ENCODE data around the gene KRTAP3-2.

The KRTAP3-2 gene

GRCh38 chr17:40953881-40954280 lies 45.8 kb downstream of the KRTAP3-2 start:
- no peak for TF ChIP-seq MAX (IDR thresholded peaks at IDR 0.05)
- TF ChIP-seq FOXM1 (IDR thresholded peaks at IDR 0.05; ENCODE audit: borderline replicate concordance, low read depth), result no peak
- TF ChIP-seq YY1 (IDR thresholded peaks at IDR 0.05; ENCODE audit: low read depth), result no peak
- TF ChIP-seq TAF1 (IDR thresholded peaks at IDR 0.05; ENCODE audit: low read depth), result no peak
- TF ChIP-seq CEBPB (IDR thresholded peaks at IDR 0.05), result no peak
- no peak for TF ChIP-seq ZBTB7A (IDR thresholded peaks at IDR 0.05; ENCODE audit: low read depth)
- TF ChIP-seq TCF12 (IDR thresholded peaks at IDR 0.05; ENCODE audit: low read depth), result no peak
- no peak for TF ChIP-seq NFIC (IDR thresholded peaks at IDR 0.05)
- TF ChIP-seq CREB1 (IDR thresholded peaks at IDR 0.05; ENCODE audit: low read depth), result no peak

DNA sequence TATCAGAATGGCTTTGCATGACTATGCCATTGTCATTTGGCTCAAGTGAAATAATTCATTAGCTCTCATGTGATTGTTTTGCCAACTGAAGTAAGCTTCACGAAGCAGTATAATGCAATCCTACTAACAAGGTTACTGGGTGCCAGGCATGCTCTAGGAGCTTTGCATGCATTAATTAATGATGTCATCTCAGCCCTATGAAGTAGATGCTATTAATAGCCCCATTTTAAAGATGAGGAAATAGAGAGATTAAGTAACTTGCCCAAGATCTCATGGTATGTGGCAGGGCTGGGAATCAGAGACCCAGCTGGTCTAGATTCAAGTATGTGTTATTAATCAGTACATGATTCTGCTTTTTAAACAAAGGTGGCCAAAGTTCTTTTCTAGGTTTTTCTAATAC lies 47.0 kb downstream of the KRTAP3-2 start:
- TF ChIP-seq TCF12 (IDR thresholded peaks at IDR 0.05; ENCODE audit: low read depth) (0 out of 2 replicates have a peak, but pooled peaks have one; percentile 31), TAF1 (IDR thresholded peaks at IDR 0.05; ENCODE audit: low read depth) (no peak)

DNA sequence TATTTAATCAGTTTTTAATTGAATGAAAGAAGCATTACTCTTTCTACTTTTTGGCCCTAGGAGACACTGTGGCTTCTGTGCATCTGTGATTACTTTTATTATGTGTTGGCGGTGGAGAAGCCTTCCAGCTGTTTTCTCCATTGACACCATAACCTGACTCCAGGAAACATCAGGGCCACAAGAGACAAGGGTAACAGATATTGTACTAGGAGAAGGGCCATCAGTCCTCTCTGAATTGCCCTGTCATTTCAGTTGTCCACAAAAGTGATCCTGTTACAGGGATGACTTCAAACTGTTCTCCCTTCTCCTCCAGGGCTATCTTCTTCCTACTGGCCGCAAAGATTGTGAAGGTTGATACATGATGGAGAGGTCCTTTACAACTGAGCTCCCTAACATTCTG lies 47.6 kb downstream of the KRTAP3-2 start:
- TF ChIP-seq TCF12 (IDR thresholded peaks at IDR 0.05; ENCODE audit: low read depth) (no peak), CREB1 (IDR thresholded peaks at IDR 0.05; ENCODE audit: low read depth) (no peak), CEBPB (IDR thresholded peaks at IDR 0.05) (no peak), TEAD4 (IDR thresholded peaks at IDR 0.05) (no peak), TAF1 (IDR thresholded peaks at IDR 0.05; ENCODE audit: low read depth) (no peak), RAD21 (IDR thresholded peaks at IDR 0.05; ENCODE audit: low read depth) (no peak), NFIC (IDR thresholded peaks at IDR 0.05) (no peak), ZBTB7A (IDR thresholded peaks at IDR 0.05; ENCODE audit: low read depth) (no peak), EP300 (IDR thresholded peaks at IDR 0.05; ENCODE audit: borderline replicate concordance) (no peak), EGR1 (IDR thresholded peaks at IDR 0.05) (no peak), YY1 (IDR thresholded peaks at IDR 0.05; ENCODE audit: low read depth) (no peak), MAX (IDR thresholded peaks at IDR 0.05) (no peak), REST (IDR thresholded peaks at IDR 0.05; ENCODE audit: low read depth) (no peak)
- TF ChIP-seq, protein P1, sequence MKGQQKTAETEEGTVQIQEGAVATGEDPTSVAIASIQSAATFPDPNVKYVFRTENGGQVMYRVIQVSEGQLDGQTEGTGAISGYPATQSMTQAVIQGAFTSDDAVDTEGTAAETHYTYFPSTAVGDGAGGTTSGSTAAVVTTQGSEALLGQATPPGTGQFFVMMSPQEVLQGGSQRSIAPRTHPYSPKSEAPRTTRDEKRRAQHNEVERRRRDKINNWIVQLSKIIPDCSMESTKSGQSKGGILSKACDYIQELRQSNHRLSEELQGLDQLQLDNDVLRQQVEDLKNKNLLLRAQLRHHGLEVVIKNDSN (IDR thresholded peaks at IDR 0.05), result no peak

DNA sequence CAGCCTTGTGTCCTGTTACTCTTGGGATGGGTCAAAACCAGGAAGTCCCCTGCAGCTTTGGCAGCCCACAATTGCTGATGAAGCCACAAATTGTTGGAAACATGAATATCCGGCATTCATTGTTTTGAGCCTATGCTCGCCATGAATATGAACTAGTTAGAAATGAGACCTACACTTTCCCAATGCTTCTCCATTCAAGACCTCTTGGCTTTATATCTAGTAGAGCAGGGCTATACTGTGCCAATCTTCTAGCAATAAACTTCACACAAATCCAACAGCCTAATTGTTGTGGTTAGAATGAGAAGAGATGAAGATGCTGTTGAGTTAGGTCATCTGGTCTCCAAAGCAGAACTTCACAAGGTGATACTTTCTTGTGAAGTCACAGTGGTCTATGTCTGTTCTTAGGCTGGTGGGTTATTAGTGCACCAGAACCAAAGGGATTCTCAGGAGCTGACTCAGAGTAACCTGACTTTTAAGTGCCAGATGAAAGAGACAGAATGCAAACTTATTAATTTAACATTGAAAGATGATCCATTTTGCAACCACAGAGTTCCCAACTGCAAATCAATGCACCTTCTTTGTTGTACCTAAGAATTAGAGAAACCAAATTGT lies 48.6 kb downstream of the KRTAP3-2 start:
- TF ChIP-seq ZBTB7A (IDR thresholded peaks at IDR 0.05; ENCODE audit: low read depth) (no peak), YY1 (IDR thresholded peaks at IDR 0.05; ENCODE audit: low read depth) (no peak), CREB1 (IDR thresholded peaks at IDR 0.05; ENCODE audit: low read depth) (no peak)

DNA sequence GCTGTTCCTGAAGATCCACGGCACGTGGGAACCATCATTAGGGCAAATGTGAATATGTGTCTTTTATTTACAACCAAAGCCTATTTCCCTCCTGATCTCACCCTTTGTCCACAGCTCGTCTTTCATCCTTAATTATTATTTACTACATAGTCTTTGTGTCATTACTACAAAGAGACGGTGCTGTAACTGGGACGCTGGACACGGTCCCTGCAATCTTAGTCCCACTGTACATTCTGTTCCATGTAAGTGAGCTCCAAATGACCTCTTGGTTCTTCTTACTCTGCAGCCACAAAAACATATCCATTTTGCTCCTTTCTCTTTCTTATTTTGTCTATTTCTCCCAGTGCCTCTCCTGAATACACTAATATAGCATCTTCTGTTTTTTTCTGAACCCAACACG lies 49.5 kb downstream of the KRTAP3-2 start:
- TF ChIP-seq MAX (IDR thresholded peaks at IDR 0.05), result no peak
- no peak for TF ChIP-seq EP300 (IDR thresholded peaks at IDR 0.05; ENCODE audit: borderline replicate concordance)
- TF ChIP-seq, protein P1 (IDR thresholded peaks at IDR 0.05), result no peak
- no peak for TF ChIP-seq TCF12 (IDR thresholded peaks at IDR 0.05; ENCODE audit: low read depth)
- no peak for TF ChIP-seq FOXM1 (IDR thresholded peaks at IDR 0.05; ENCODE audit: borderline replicate concordance, low read depth)
- no peak for TF ChIP-seq YY1 (IDR thresholded peaks at IDR 0.05; ENCODE audit: low read depth)
- TF ChIP-seq EGR1 (IDR thresholded peaks at IDR 0.05), result no peak
- no peak for TF ChIP-seq NFIC (IDR thresholded peaks at IDR 0.05)
- TF ChIP-seq CEBPB (IDR thresholded peaks at IDR 0.05), result no peak
- no peak for TF ChIP-seq RAD21 (IDR thresholded peaks at IDR 0.05; ENCODE audit: low read depth)
- TF ChIP-seq ZBTB7A (IDR thresholded peaks at IDR 0.05; ENCODE audit: low read depth), result no peak
- TF ChIP-seq TEAD4 (IDR thresholded peaks at IDR 0.05), result no peak
- no peak for TF ChIP-seq CREB1 (IDR thresholded peaks at IDR 0.05; ENCODE audit: low read depth)
- TF ChIP-seq TAF1 (IDR thresholded peaks at IDR 0.05; ENCODE audit: low read depth), result no peak

DNA sequence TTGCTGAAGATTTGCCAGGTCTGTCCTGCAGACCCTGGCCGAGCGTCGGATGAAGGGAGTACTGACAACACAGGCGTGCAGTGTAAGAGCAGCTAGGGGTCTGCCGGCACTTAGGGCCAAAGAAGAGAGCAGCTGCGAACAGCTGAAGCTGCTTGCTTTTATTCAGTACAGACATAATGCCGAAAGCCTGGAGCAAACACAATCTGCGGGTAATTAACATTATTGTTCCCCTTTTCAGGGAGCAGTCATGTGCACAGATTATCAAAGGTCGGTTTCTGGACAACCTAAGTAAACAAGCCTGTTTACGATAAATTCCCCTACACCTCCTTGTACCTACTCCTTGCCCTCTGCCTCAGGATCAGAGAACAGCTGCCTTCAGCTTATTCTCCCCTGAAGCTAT lies 50.3 kb downstream of the KRTAP3-2 start:
- no peak for TF ChIP-seq CREB1 (IDR thresholded peaks at IDR 0.05; ENCODE audit: low read depth)
- TF ChIP-seq FOXM1 (IDR thresholded peaks at IDR 0.05; ENCODE audit: borderline replicate concordance, low read depth), result no peak
- no peak for TF ChIP-seq TEAD4 (IDR thresholded peaks at IDR 0.05)
- no peak for TF ChIP-seq RAD21 (IDR thresholded peaks at IDR 0.05; ENCODE audit: low read depth)
- TF ChIP-seq CEBPB (IDR thresholded peaks at IDR 0.05), result no peak
- no peak for TF ChIP-seq REST (IDR thresholded peaks at IDR 0.05; ENCODE audit: low read depth)
- no peak for TF ChIP-seq EGR1 (IDR thresholded peaks at IDR 0.05)
